Ishikawa (cell line): ENCODE data around the gene NTRK3.

ENCODE experiments used
- CEBPB ChIP-seq: IDR thresholded peaks from 2 replicates; pipeline ENCODE4 v1.6.1; 2012
- CREB1 ChIP-seq: IDR thresholded peaks from 2 replicates; pipeline ENCODE4 v1.6.1; 2012; ENCODE audit warnings: low read depth
- EGR1 ChIP-seq: IDR thresholded peaks from 2 replicates; pipeline ENCODE4 v1.6.1; 2012
- EP300 ChIP-seq: IDR thresholded peaks from 2 replicates; pipeline ENCODE4 v1.6.1; 2012; ENCODE audit warnings: borderline replicate concordance
- FOXM1 ChIP-seq: IDR thresholded peaks from 2 replicates; pipeline ENCODE4 v1.6.1; 2012; ENCODE audit warnings: low read depth, borderline replicate concordance
- NFIC ChIP-seq: IDR thresholded peaks from 2 replicates; pipeline ENCODE4 v1.6.1; 2012
- RAD21 ChIP-seq: IDR thresholded peaks from 2 replicates; pipeline ENCODE4 v1.6.1; 2012; ENCODE audit warnings: low read depth
- TAF1 ChIP-seq: IDR thresholded peaks from 2 replicates; pipeline ENCODE4 v1.6.1; 2012; ENCODE audit warnings: low read depth, mild to moderate bottlenecking
- TCF12 ChIP-seq: IDR thresholded peaks from 2 replicates; pipeline ENCODE4 v1.6.1; 2012; ENCODE audit warnings: low read depth
- TEAD4 ChIP-seq: IDR thresholded peaks from 2 replicates; pipeline ENCODE4 v1.6.1; 2012
- YY1 ChIP-seq: IDR thresholded peaks from 2 replicates; pipeline ENCODE4 v1.6.1; 2012; ENCODE audit warnings: low read depth
- ZBTB7A ChIP-seq: IDR thresholded peaks from 2 replicates; pipeline ENCODE4 v1.6.1; 2012; ENCODE audit warnings: low read depth
- TF ChIP-seq, protein P1 (sequence below): IDR thresholded peaks from 2 replicates; pipeline ENCODE4 v1.6.1; 2012
- TF ChIP-seq, protein P2 (sequence below): IDR thresholded peaks from 2 replicates; pipeline ENCODE4 v1.6.1; 2012; ENCODE audit warnings: low read depth, mild to moderate bottlenecking
- TF ChIP-seq, protein P3 (sequence below): IDR thresholded peaks from 2 replicates; pipeline ENCODE4 v1.6.1; 2012

Gene NTRK3

DNA sequence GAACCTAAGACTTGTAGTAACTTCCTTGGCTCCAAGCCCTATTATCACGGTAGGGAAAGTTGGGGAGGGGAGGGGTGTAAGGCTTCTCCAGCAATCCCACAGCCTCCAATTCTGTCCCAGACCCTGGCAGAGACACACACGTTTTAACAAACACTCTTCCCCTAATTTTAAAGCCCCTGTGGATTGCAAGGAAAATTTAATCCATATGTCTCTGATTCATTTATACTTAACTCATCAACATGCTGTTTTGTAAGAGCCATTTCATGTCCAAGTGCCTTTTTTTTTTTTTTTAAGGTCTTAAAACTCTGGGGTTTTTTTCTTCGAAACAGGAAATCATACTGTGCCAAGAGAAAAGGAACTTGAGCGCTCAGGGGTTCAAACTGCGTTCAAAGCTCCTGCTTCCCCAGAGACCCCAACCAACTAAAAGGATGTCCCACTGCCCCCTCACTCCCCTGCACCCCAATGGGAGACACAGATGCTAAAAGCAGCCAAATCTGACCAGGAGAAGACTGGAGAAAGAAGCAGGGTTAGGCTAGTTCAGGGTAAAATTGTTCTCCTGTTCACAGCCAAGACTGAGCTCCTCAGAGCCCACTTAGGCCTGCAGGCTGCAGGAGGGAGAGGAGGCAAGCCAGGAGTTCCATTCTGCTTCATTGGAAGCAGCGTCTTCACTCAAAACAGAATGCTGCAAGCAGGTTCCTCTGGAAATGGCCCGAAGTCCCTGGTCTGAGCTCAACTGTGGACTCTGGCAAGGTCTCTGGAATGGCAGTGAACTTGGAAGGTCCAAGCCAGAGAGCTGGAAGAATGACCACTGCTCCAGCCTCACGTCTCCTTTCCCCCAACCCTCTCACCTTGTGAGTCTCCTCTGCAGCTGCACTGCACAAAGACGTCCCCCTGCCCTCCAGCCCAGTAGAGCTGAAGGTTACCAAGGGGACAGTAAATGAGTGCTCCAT is 172.5 kb downstream of the NTRK3 start:
- TF ChIP-seq, protein P1, sequence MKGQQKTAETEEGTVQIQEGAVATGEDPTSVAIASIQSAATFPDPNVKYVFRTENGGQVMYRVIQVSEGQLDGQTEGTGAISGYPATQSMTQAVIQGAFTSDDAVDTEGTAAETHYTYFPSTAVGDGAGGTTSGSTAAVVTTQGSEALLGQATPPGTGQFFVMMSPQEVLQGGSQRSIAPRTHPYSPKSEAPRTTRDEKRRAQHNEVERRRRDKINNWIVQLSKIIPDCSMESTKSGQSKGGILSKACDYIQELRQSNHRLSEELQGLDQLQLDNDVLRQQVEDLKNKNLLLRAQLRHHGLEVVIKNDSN: no peak
- TF ChIP-seq EGR1 (no peak), TCF12 (no peak)

DNA sequence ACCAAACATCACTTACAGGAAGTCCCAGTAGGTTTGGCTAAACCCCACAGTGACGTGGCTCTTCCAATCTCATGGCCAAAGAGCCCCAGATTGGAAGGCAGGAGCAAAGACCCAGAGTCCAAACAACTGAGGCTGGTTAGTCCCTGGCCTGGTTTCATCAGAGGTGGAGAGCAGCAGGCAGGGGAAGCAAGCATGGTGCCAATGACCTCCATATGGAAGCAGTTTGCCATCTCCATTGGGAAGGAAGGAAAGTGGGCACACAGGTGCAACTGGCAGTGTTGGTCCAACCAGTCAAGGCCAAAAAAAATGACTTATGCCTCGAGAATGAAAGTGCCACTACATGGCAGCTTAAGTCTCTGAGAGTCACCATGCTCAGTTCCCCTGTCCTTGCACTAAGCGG is 175.9 kb downstream of the NTRK3 start:
- TF ChIP-seq EP300 (no peak), CEBPB (no peak), EGR1 (no peak), YY1 (no peak), ZBTB7A (no peak), FOXM1 (no peak), NFIC (no peak), TEAD4 (no peak), CREB1 (no peak)

DNA sequence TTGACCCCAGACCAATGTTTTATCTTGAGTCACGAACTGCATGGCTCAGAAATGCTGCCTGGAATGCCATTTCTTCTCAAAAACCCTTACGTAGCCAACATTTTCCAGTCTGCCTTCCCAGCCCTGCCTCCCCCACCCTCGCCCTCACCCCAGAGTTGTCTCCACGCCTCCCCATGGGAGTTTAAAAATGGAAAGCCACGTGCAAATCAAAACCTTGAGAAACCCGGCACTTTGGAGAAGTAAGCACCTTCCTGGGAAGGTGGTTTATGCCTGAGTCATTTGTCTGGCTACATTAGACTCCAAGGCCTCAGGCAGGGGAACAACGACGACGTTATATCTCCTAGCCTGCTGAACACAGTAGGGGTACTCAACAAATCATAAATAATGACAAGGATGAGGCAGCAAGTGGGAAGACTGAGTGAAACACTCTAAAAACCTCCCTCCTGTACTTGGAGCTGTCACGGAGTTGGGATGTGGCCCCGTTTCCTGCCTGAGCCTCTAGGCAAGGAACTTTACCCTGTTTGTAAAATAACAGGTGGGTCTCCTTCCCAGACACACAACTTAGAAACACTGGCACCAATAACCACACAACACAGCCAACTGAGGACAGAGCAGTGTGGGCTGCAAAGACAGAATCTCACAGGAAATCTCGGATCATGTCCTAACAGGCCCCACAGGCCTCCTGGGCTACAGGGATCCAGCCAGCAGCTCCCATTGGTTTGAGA is 179.1 kb downstream of the NTRK3 start:
- no peak for TF ChIP-seq YY1
- TF ChIP-seq NFIC: no peak
- TF ChIP-seq TEAD4: no peak
- no peak for TF ChIP-seq CEBPB
- TF ChIP-seq, protein P1: no peak
- TF ChIP-seq, protein P2, sequence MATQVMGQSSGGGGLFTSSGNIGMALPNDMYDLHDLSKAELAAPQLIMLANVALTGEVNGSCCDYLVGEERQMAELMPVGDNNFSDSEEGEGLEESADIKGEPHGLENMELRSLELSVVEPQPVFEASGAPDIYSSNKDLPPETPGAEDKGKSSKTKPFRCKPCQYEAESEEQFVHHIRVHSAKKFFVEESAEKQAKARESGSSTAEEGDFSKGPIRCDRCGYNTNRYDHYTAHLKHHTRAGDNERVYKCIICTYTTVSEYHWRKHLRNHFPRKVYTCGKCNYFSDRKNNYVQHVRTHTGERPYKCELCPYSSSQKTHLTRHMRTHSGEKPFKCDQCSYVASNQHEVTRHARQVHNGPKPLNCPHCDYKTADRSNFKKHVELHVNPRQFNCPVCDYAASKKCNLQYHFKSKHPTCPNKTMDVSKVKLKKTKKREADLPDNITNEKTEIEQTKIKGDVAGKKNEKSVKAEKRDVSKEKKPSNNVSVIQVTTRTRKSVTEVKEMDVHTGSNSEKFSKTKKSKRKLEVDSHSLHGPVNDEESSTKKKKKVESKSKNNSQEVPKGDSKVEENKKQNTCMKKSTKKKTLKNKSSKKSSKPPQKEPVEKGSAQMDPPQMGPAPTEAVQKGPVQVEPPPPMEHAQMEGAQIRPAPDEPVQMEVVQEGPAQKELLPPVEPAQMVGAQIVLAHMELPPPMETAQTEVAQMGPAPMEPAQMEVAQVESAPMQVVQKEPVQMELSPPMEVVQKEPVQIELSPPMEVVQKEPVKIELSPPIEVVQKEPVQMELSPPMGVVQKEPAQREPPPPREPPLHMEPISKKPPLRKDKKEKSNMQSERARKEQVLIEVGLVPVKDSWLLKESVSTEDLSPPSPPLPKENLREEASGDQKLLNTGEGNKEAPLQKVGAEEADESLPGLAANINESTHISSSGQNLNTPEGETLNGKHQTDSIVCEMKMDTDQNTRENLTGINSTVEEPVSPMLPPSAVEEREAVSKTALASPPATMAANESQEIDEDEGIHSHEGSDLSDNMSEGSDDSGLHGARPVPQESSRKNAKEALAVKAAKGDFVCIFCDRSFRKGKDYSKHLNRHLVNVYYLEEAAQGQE: no peak
- TF ChIP-seq EGR1: no peak
- TF ChIP-seq TAF1: no peak
- TF ChIP-seq ZBTB7A: no peak
- TF ChIP-seq EP300: no peak
- TF ChIP-seq RAD21: no peak

DNA sequence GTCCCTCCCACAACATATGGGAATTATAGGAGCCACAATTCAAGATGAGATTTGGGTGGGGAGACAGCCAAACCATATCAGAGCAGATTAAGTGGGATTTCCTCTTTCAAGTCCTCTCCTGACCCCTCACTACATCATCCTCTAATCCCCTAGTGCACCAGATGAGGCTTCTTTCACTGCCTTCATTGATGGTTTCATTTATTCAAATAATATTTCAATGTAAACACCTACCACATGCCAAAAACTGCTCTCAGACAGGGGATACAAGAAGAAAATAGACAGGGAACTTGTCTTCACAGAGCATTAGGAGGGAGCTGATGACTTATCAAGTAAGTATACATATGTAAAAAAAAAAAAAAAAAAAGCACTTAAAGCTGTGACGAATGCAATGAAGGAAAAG is 180.2 kb downstream of the NTRK3 start:
- TF ChIP-seq TCF12 (no peak), TEAD4 (no peak), CREB1 (no peak), FOXM1 (no peak), RAD21 (no peak), EP300 (no peak), NFIC (no peak), CEBPB (no peak), YY1 (no peak)
- TF ChIP-seq, protein P1: no peak
- TF ChIP-seq, protein P2: no peak

DNA sequence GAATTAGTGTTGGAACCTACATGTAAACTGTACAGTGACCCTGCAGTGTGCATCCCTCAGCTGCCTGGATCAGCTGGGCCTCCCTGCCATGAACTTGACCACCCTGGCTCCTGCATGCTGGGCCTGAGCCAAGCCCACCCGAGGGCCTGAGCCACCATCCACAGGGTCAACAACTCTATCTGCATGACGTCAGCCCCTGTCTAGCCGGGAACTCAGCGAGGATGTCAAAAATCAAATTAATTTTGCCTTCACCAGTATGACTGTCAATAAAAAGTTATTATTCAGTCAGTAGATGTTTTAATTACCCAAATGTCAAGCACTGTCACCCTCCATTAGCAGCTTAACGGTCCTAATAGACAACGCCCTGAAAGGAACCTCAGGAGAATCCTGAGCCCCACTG is 181.4 kb downstream of the NTRK3 start:
- TF ChIP-seq RAD21: no peak

DNA sequence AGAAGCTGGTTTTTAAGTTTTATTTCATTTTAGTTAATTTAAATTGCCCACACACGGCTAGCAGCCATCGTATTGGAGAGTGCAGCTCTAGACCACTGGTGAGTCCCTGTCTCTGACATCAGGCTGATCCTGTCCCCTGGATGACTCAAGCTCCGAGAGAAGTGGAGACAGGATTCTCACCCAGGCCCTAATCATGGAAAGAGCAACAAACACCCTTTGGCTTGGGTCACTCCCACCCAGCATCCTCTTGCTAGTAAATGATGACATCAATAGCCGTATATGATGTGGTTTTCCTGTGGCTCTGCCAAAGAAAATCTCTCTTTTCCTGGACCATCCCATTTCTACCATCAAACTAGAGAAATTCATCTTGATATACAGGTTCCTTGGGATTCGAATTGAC is 182.2 kb downstream of the NTRK3 start:
- TF ChIP-seq CREB1: no peak
- TF ChIP-seq EP300: no peak
- TF ChIP-seq, protein P2: no peak
- TF ChIP-seq RAD21: no peak
- TF ChIP-seq NFIC: no peak
- no peak for TF ChIP-seq TCF12
- TF ChIP-seq TAF1: no peak
- TF ChIP-seq FOXM1: no peak
- no peak for TF ChIP-seq ZBTB7A
- TF ChIP-seq EGR1: no peak
- no peak for TF ChIP-seq CEBPB
- TF ChIP-seq, protein P3, sequence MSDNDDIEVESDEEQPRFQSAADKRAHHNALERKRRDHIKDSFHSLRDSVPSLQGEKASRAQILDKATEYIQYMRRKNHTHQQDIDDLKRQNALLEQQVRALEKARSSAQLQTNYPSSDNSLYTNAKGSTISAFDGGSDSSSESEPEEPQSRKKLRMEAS: no peak
- TF ChIP-seq, protein P1: no peak
- no peak for TF ChIP-seq YY1
- TF ChIP-seq TEAD4: no peak
